GM23248 (cell line): Measurements from ENCODE around the gene DBNDD2. TPM values are rescaled to one million over a fixed set of nuclear protein-coding genes. Genes with fewer than 3 reads are reported as not detected.
A peak's percentile ranks its signal among the peaks of the same experiment; 100 is the strongest.

Experiments used
- DNase-seq: peaks from one replicate; pipeline ENCODE4 v3.0.0-alpha.2; 2015
- H2AFZ ChIP-seq: fragments of 200-600 bp; sonication (generic); 2 replicates; pipeline ENCODE4 v1.6.1; 2016; ENCODE audit warnings: antibody characterized with exemption
- H3F3A ChIP-seq: fragments of 200-600 bp; sonication (generic); 2 replicates; pipeline ENCODE4 v1.6.1; 2016; ENCODE audit warnings: mild to moderate bottlenecking, antibody characterized with exemption, mixed run types; ENCODE audit not compliant: insufficient read depth
- H3K27ac ChIP-seq: fragments of 200-600 bp; sonication (generic); 2 replicates; pipeline ENCODE4 v1.5.1; 2016; ENCODE audit warnings: mild to moderate bottlenecking
- H3K27me3 ChIP-seq: fragments of 200-600 bp; sonication (generic); replicated peaks from 2 replicates; pipeline ENCODE4 v1.6.1; 2016; ENCODE audit warnings: mild to moderate bottlenecking; ENCODE audit not compliant: insufficient read depth
- H3K36me3 ChIP-seq: fragments of 200-600 bp; sonication (generic); 2 replicates; pipeline ENCODE4 v1.6.1; 2016; ENCODE audit warnings: low read depth, mild to moderate bottlenecking
- H3K4me1 ChIP-seq: fragments of 200-600 bp; sonication (generic); 2 replicates; pipeline ENCODE4 v1.6.1; 2016; ENCODE audit warnings: mild to moderate bottlenecking; ENCODE audit not compliant: insufficient read depth
- H3K4me2 ChIP-seq: fragments of 200-600 bp; sonication (generic); one replicate; pipeline ENCODE4 v1.6.1; 2016; ENCODE audit warnings: mild to moderate bottlenecking; ENCODE audit not compliant: unreplicated experiment
- H3K4me3 ChIP-seq: fragments of 200-600 bp; sonication (generic); 2 replicates; pipeline ENCODE4 v1.5.1; 2016; ENCODE audit warnings: mild to moderate bottlenecking
- H3K79me2 ChIP-seq: fragments of 200-600 bp; sonication (generic); 2 replicates; pipeline ENCODE4 v1.6.1; 2016; ENCODE audit warnings: mild to moderate bottlenecking; ENCODE audit not compliant: insufficient read depth
- H3K9ac ChIP-seq: fragments of 200-600 bp; sonication (generic); 2 replicates; pipeline ENCODE4 v1.6.1; 2016; ENCODE audit warnings: mild to moderate bottlenecking
- H3K9me2 ChIP-seq: fragments of 200-600 bp; sonication (generic); 2 replicates; pipeline ENCODE4 v1.6.1; 2016; ENCODE audit warnings: mixed run types, mild to moderate bottlenecking, moderate library complexity; ENCODE audit not compliant: insufficient read depth
- H3K9me3 ChIP-seq: fragments of 200-600 bp; sonication (generic); one replicate; pipeline ENCODE4 v1.6.1; 2017; ENCODE audit warnings: low read depth
- H4K20me1 ChIP-seq: fragments of 200-600 bp; sonication (generic); 2 replicates; pipeline ENCODE4 v1.6.0; 2016; ENCODE audit not compliant: insufficient read depth
- EZH2 ChIP-seq: fragments of 200-600 bp; sonication (generic); IDR thresholded peaks from 2 replicates; pipeline ENCODE4 v1.6.1; 2018; ENCODE audit warnings: antibody characterized with exemption, mild to moderate bottlenecking; ENCODE audit not compliant: insufficient read depth, poor library complexity, severe bottlenecking
- EZH2phosphoT487 ChIP-seq: fragments of 200-600 bp; sonication (generic); IDR thresholded peaks from 2 replicates; pipeline ENCODE4 v1.6.1; 2018; ENCODE audit warnings: antibody characterized with exemption, moderate library complexity, mild to moderate bottlenecking, low read depth; ENCODE audit not compliant: insufficient read depth
- WGBS, 2 experiments: methylation state at CpG; one replicate each; pipeline ENCODE4 v1.1.6; 2015 to 2017; ENCODE audit warnings: low lambda C conversion rate in 2 of 2, low coverage in 1 of 2; ENCODE audit errors: missing lambda C conversion rate in 2 of 2; 5-methylcytosine and 5-hydroxymethylcytosine counted together
- in situ Hi-C: fragments of 300-500 bp; cut with MboI; formaldehyde crosslinking; loops from 2 replicates; pipeline ENCODE4 v1.15.0; 2020
- polyA plus RNA-seq: library from polyadenylated mRNA; unstranded; fragments of >200 nt; fragmentation: Nextera tagmentation; extraction: Ambion mirVana; gene quantifications from 2 replicates; pipeline ENCODE4 v1.2.1, GENCODE V29; 2016
- total RNA-seq: library from RNA; depleted of rRNA; stranded (reverse); fragments of >200 nt; shearing (Covaris generic); gene quantifications from 2 replicates; pipeline ENCODE4 v1.2.3, GENCODE V29; 2014

DBNDD2 gene
- total and polyA plus RNA-seq, 2 experiments from 2014 or later: 5.7 to 30.0 TPM

- no peak overlapping the region for H2AFZ ChIP-seq
- no peaks in the 10 kb centered on the region for H4K20me1 ChIP-seq
- H3F3A ChIP-seq: no peaks in the 10 kb centered on the region
- TF ChIP-seq EZH2phosphoT487 (no peak), EZH2 (no peak)
- peaks cover 7% of the 10 kb centered on the region; the same call in 1 of the 2 replicates for H3K4me1 ChIP-seq
- WGBS, 2 experiments: 77 to 78% methylated on average over 8 of the region's 8 CpGs
- no peaks in the 10 kb centered on the region for H3K79me2 ChIP-seq
- H3K9me2 ChIP-seq: no peaks in the 10 kb centered on the region
- DNase-seq: no peak
- no peaks in the 10 kb centered on the region for H3K36me3 ChIP-seq
- no peaks in the 10 kb centered on the region for H3K27me3 ChIP-seq
- no peak overlapping the region for H3K4me2 ChIP-seq
- no peaks in the 10 kb centered on the region for H3K9me3 ChIP-seq
- H3K27ac ChIP-seq: no peak overlapping the region
- in situ Hi-C loops: no loop called here
- no peak overlapping the region for H3K4me3 ChIP-seq
- no peak overlapping the region for H3K9ac ChIP-seq
Measured at GRCh38 chr20:45410887-45411286, 2.8 kb downstream of the DBNDD2 start.

GRCh38 chr20:45412653-45413052, 4.6 kb downstream of the DBNDD2 start:
- in situ Hi-C loops: no loop called here
- H3K27ac ChIP-seq: no peak overlapping the region
- peaks cover 17% of the 10 kb centered on the region for H3K79me2 ChIP-seq
- no peaks in the 10 kb centered on the region for H3K9me3 ChIP-seq
- H3K9ac ChIP-seq: no peak overlapping the region
- H3K9me2 ChIP-seq: no peaks in the 10 kb centered on the region
- H3K4me1 ChIP-seq: peaks cover 13% of the 10 kb centered on the region
- WGBS, 2 experiments: 75 to 77% methylated on average over 5 of the region's 5 CpGs
- H3K4me3 ChIP-seq: no peak overlapping the region
- H3F3A ChIP-seq: peaks cover 4% of the 10 kb centered on the region; the same call in 1 of the 2 replicates
- no peaks in the 10 kb centered on the region for H3K27me3 ChIP-seq
- DNase-seq: no peak
- H4K20me1 ChIP-seq: no peaks in the 10 kb centered on the region
- no peak overlapping the region for H2AFZ ChIP-seq
- no peaks in the 10 kb centered on the region for H3K36me3 ChIP-seq
- no peak for TF ChIP-seq EZH2
- no peak for TF ChIP-seq EZH2phosphoT487
- H3K4me2 ChIP-seq: no peak overlapping the region

GRCh38 chr20:45413479-45413878, 5.4 kb downstream of the DBNDD2 start:
- in situ Hi-C loops: no loop called here

GRCh38 chr20:45415822-45416637, 7.9 kb downstream of the DBNDD2 start, which contains the start of gene PIGT:
PIGT (plus strand) TSS chr20:45416141; CDS start chr20:45416157, 16 bp downstream.
- in situ Hi-C loops: no loop called here
- 1% methylated on average over 47 of the region's 52 CpGs for WGBS, 2 experiments
- Histone ChIP-seq H3K9ac (peak within 1 kb of the TSS; percentile 96), H3K79me2 (peaks cover 28% of the 10 kb centered on the region), H3F3A (peaks cover 21% of the 10 kb centered on the region), H3K9me2 (no peaks in the 10 kb centered on the region), H3K27ac (peak within 1 kb of the TSS; percentile 74), H3K9me3 (no peaks in the 10 kb centered on the region), H2AFZ (peak within 1 kb of the TSS; percentile 92), H3K4me3 (peak within 1 kb of the TSS; percentile 98), H3K4me1 (peaks cover 26% of the 10 kb centered on the region), H3K27me3 (no peaks in the 10 kb centered on the region), H3K4me2 (peak within 1 kb of the TSS; percentile 97), H3K36me3 (peaks cover 9% of the 10 kb centered on the region; the same call in 1 of the 2 replicates), H4K20me1 (no peaks in the 10 kb centered on the region)
- TF ChIP-seq EZH2: no peak
- TF ChIP-seq EZH2phosphoT487: no peak
- peak; percentile 93 for DNase-seq

More at GRCh38 chr20:45413479-45413878, 5.4 kb downstream of the DBNDD2 start:
- Histone ChIP-seq H3K4me2 (no peak overlapping the region), H3K36me3 (no peaks in the 10 kb centered on the region), H3K27me3 (no peaks in the 10 kb centered on the region), H3K9me2 (no peaks in the 10 kb centered on the region), H3K79me2 (peaks cover 25% of the 10 kb centered on the region), H3K9ac (no peak overlapping the region), H3K9me3 (no peaks in the 10 kb centered on the region), H3F3A (peaks cover 12% of the 10 kb centered on the region), H4K20me1 (no peaks in the 10 kb centered on the region), H3K4me3 (no peak overlapping the region), H2AFZ (no peak overlapping the region), H3K27ac (no peak overlapping the region), H3K4me1 (peaks cover 13% of the 10 kb centered on the region)
- 70 to 75% methylated on average over 3 of the region's 3 CpGs for WGBS, 2 experiments
- DNase-seq: no peak
- TF ChIP-seq EZH2phosphoT487: no peak
- TF ChIP-seq EZH2: no peak
